Spleen (tissue), 11 donors: ENCODE measurements around the gene COL5A2. TPM values are rescaled to one million over a fixed set of nuclear protein-coding genes. Genes with fewer than 3 reads are reported as not detected.

Experiments used
- DNase-seq: peaks from one replicate; pipeline ENCODE4 v3.0.0-alpha.2; 2020
- H3K27ac ChIP-seq, 8 donors: fragments of 200-600 bp; sonication (generic) in 7 of 8; 1 replicate in 4 of 8; 2 replicates in 4 of 8; pipeline versions ENCODE4 v1.5.0 to v1.8.0; 2016 to 2021; ENCODE audit warnings: inconsistent platforms in 4 of 8, mild to moderate bottlenecking in 4 of 8, moderate library complexity in 1 of 8
- H3K27me3 ChIP-seq, 7 donors: fragments of 200-600 bp; sonication (generic) in 6 of 7; replicated peaks in 1 of 7; 1 replicate in 4 of 7; 2 replicates in 3 of 7; pipeline versions ENCODE4 v1.5.0 to v1.8.0; 2016 to 2021; ENCODE audit warnings: inconsistent platforms in 3 of 7, mild to moderate bottlenecking in 1 of 7
- H3K36me3 ChIP-seq, 6 donors: fragments of 200-600 bp; sonication (generic) in 5 of 6; 1 replicate in 4 of 6; 2 replicates in 2 of 6; pipeline versions ENCODE4 v1.5.0 to v1.8.0; 2016 to 2021; ENCODE audit warnings: inconsistent platforms in 2 of 6
- H3K4me1 ChIP-seq, 6 donors: fragments of 200-600 bp; sonication (generic) in 5 of 6; 1 replicate in 3 of 6; 2 replicates in 3 of 6; pipeline versions ENCODE4 v1.5.0 to v1.8.0; 2016 to 2021; ENCODE audit warnings: inconsistent platforms in 3 of 6
- H3K4me3 ChIP-seq, 8 donors: fragments of 200-600 bp; sonication (generic) in 7 of 8; 1 replicate in 4 of 8; 2 replicates in 4 of 8; pipeline versions ENCODE4 v1.5.0 to v1.8.0; 2016 to 2021; ENCODE audit warnings: inconsistent platforms in 4 of 8, mild to moderate bottlenecking in 4 of 8, moderate library complexity in 2 of 8
- H3K9me3 ChIP-seq, 8 donors: fragments of 200-600 bp; sonication (generic) in 7 of 8; 1 replicate in 4 of 8; 2 replicates in 4 of 8; pipeline versions ENCODE4 v1.5.0 to v1.8.0; 2016 to 2021; ENCODE audit warnings: inconsistent platforms in 4 of 8
- POLR2A ChIP-seq, 3 donors: fragments of 450-650 bp; IDR thresholded peaks; one replicate each; pipeline ENCODE4 v1.5.1; 2017; ENCODE audit warnings: antibody characterized with exemption in 3 of 3, mild to moderate bottlenecking in 1 of 3
- POLR2AphosphoS5 ChIP-seq, 3 donors: sonication (generic); formaldehyde crosslinking; IDR thresholded peaks; one replicate each; pipeline ENCODE4 v1.5.1; 2017; ENCODE audit warnings: antibody characterized with exemption in 3 of 3
- WGBS, 5 donors: extraction: QIAGEN DNeasy Blood & Tissue Kit in 3 of 5; methylation state at CpG; one replicate each; pipeline versions ENCODE4 v1.1.5 to v1.1.7; 2013 to 2018; 5-methylcytosine and 5-hydroxymethylcytosine counted together
- intact Hi-C: fragments of 100-400 bp; cut with DNase I; formaldehyde crosslinking; loops from one replicate; pipeline ENCODE4 v1.15.0; 2023; ENCODE audit warnings: low total_unique reads
- polyA plus RNA-seq, 3 donors: library from polyadenylated mRNA; stranded (reverse); fragments of 200-250 nt; gene quantifications; one replicate each; pipeline ENCODE4 v1.2.1, GENCODE V29; 2013
- total RNA-seq, 7 donors: library from RNA; depleted of rRNA in 3 of 7; stranded (reverse); fragments of >200 nt in 3 of 7; fragmentation: NEBNext Ultra II Directional in 4 of 7; extraction: Animal tissue kit (Norgen Biotek cat#: 25700) in 4 of 7; gene quantifications; one replicate each; pipeline versions ENCODE4 v1.1.0 to v1.2.1, GENCODE V29; 2016 to 2021
- TF ChIP-seq, protein P1 (sequence below), 11 experiments: fragments of 200-600 bp in 7 of 11; fragments of 450-650 bp in 4 of 11; sonication (generic) in 4 of 11; IDR thresholded peaks in 8 of 11; conservative IDR thresholded peaks in 3 of 11; 1 replicate in 7 of 11; 2 replicates in 4 of 11; pipeline versions ENCODE4 v1.4.0 to v1.8.0; 2016 to 2021; ENCODE audit warnings: antibody characterized with exemption in 11 of 11, inconsistent platforms in 4 of 11, mild to moderate bottlenecking in 1 of 11
- donor health status: healthy with polysubstance abuse.
- donor health status: DM: no; HTN: no; CAD: no; lungs with moderate emphysema.
- donor health status: DM: no; HTN: no; CAD: no.
- donor health status: Bipolar disorder and iron deficiency.
- donor health status: healthy.
- donor health status: DM: no; HTN: no; CAD: no.
- donor health status: DM: yes; HTN: yes; CAD: no.

COL5A2 gene
- total and polyA plus RNA-seq, 10 donors: 3.4 to 35.7 (median 16.3) TPM

DNA sequence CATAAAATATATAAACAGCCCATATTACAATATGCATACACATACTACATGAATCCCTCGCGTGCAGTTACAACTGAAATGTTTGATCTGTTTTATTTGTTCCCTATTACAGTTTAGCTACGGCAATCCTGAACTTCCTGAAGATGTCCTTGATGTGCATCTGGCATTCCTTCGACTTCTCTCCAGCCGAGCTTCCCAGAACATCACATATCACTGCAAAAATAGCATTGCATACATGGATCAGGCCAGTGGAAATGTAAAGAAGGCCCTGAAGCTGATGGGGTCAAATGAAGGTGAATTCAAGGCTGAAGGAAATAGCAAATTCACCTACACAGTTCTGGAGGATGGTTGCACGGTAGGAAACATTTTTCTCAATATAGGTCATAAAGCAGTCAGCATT is 169.0 kb downstream of the COL5A2 start:
- no peak for DNase-seq
- Histone ChIP-seq H3K4me1 (no peaks in the 10 kb centered on the region), H3K27me3 (no peaks in the 10 kb centered on the region), H3K4me3 (no peak overlapping the region), H3K9me3 (no peaks in the 10 kb centered on the region), H3K36me3 (peaks cover 0 to 21% (median 0%) of the 10 kb centered on the region in 6 donors), H3K27ac (no peak overlapping the region)
- TF ChIP-seq POLR2A (IDR thresholded peaks at IDR 0.05) (no peak), POLR2AphosphoS5 (IDR thresholded peaks at IDR 0.05) (no peak)
- TF ChIP-seq, protein P1, sequence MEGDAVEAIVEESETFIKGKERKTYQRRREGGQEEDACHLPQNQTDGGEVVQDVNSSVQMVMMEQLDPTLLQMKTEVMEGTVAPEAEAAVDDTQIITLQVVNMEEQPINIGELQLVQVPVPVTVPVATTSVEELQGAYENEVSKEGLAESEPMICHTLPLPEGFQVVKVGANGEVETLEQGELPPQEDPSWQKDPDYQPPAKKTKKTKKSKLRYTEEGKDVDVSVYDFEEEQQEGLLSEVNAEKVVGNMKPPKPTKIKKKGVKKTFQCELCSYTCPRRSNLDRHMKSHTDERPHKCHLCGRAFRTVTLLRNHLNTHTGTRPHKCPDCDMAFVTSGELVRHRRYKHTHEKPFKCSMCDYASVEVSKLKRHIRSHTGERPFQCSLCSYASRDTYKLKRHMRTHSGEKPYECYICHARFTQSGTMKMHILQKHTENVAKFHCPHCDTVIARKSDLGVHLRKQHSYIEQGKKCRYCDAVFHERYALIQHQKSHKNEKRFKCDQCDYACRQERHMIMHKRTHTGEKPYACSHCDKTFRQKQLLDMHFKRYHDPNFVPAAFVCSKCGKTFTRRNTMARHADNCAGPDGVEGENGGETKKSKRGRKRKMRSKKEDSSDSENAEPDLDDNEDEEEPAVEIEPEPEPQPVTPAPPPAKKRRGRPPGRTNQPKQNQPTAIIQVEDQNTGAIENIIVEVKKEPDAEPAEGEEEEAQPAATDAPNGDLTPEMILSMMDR (IDR thresholded peaks at IDR 0.05 in 8 of 11, conservative IDR thresholded peaks at IDR 0.05 in 3 of 11): no peak
- whole genome bisulfite sequencing, 5 donors: 68 to 80% (median 72%) methylated on average over 6 of the region's 6 CpGs
- intact Hi-C loops: no loop called here

DNA sequence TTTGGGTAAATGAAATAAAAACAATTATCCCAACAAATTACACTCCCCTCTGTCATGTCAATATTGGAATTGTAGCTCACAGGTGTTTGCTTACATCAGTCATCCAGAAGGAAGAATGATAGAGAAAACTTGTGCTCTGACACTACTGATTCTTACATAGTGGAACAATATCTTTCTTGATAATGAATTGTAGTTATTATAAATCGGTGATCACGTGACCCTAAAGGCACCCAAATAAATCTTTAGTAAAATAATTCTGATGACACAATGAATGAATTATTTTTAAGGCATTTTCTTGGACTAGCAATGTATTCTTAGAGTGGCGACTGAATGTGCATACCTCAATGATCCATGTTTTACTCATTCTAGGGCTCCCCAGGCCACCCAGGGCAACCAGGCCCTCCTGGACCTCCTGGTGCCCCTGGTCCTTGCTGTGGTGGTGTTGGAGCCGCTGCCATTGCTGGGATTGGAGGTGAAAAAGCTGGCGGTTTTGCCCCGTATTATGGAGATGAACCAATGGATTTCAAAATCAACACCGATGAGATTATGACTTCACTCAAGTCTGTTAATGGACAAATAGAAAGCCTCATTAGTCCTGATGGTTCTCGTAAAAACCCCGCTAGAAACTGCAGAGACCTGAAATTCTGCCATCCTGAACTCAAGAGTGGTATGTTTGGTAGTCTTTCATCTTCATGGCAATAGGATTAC is 170.9 kb downstream of the COL5A2 start:
- no peaks in the 10 kb centered on the region for H3K27me3 ChIP-seq
- peaks cover 0 to 28% (median 0%) of the 10 kb centered on the region in 6 donors for H3K36me3 ChIP-seq
- H3K4me1 ChIP-seq: no peaks in the 10 kb centered on the region
- no peaks in the 10 kb centered on the region for H3K9me3 ChIP-seq
- no peak overlapping the region for H3K27ac ChIP-seq
- no peak for TF ChIP-seq POLR2A (IDR thresholded peaks at IDR 0.05)
- no peak for TF ChIP-seq POLR2AphosphoS5 (IDR thresholded peaks at IDR 0.05)
- TF ChIP-seq, protein P1 (IDR thresholded peaks at IDR 0.05 in 8 of 11, conservative IDR thresholded peaks at IDR 0.05 in 3 of 11): no peak
- intact Hi-C loops: no loop called here
- DNase-seq: no peak
- no peak overlapping the region for H3K4me3 ChIP-seq
- WGBS, 5 donors: 86 to 91% (median 88%) methylated on average over 9 of the region's 9 CpGs

DNA sequence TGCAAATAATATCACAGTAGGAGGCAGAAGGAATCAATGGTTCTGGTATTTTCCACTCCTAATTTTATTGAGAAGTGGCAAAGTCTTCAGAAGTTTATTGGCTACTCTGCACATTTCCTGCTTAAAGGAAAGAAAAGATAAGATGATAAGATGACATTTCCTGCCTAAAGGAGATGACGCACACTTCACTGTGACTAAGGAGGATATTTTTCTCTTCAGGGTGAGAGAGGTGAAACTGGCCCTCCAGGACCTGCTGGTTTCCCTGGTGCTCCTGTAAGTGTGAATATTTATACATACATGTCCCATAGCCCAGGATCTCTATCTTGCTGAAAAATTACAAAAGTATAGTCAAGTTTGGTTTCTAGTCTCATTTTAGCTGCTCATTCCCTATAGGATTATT is 177.5 kb downstream of the COL5A2 start:
- WGBS, 5 donors: 20 to 29% (median 22%) methylated on average over 1 of the region's 1 CpG
- Histone ChIP-seq H3K27me3 (no peaks in the 10 kb centered on the region), H3K4me1 (no peaks in the 10 kb centered on the region), H3K9me3 (no peaks in the 10 kb centered on the region), H3K4me3 (no peak overlapping the region), H3K36me3 (peaks cover 0 to 16% (median 0%) of the 10 kb centered on the region in 6 donors), H3K27ac (peak overlapping the region in 1 of 8 donors; percentile 4)
- DNase-seq: no peak
- intact Hi-C loops: no loop called here
- TF ChIP-seq, protein P1 (IDR thresholded peaks at IDR 0.05 in 8 of 11, conservative IDR thresholded peaks at IDR 0.05 in 3 of 11): no peak
- TF ChIP-seq POLR2AphosphoS5 (IDR thresholded peaks at IDR 0.05) (no peak), POLR2A (IDR thresholded peaks at IDR 0.05) (no peak)

DNA sequence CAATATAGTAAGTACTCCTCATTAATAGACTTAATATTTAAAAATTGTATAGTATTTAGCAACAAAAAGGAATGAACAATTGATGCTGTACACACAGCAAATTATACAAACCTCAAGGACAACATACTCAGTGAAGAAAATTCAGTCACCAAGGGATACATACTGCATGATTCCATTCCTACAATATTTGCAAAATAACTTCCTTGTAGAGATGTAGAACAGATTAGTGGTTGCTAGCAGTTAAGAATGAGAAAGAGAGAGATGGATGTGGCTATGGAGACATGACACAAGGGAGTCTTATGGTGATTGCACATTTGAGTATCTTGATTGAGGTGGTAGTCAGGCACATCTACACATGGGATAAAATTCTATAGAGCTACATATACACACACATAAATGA is 179.3 kb downstream of the COL5A2 start:
- no peaks in the 10 kb centered on the region for H3K4me1 ChIP-seq
- H3K27ac ChIP-seq: no peak overlapping the region
- TF ChIP-seq, protein P1 (IDR thresholded peaks at IDR 0.05 in 8 of 11, conservative IDR thresholded peaks at IDR 0.05 in 3 of 11): no peak
- no peak for TF ChIP-seq POLR2AphosphoS5 (IDR thresholded peaks at IDR 0.05)
- TF ChIP-seq POLR2A (IDR thresholded peaks at IDR 0.05): no peak
- intact Hi-C loops: no loop called here
- no peaks in the 10 kb centered on the region for H3K9me3 ChIP-seq
- H3K36me3 ChIP-seq: peaks cover 0 to 12% (median 0%) of the 10 kb centered on the region in 6 donors
- no peak for DNase-seq
- H3K4me3 ChIP-seq: no peak overlapping the region
- no peaks in the 10 kb centered on the region for H3K27me3 ChIP-seq
